ENCODE measurements around the gene KDSR.

- no peak for TF ChIP-seq EZH2 (IDR thresholded peaks at IDR 0.05; ENCODE audit: insufficient read depth, poor library complexity, severe bottlenecking)
- TF ChIP-seq EZH2phosphoT487 (IDR thresholded peaks at IDR 0.05; ENCODE audit: insufficient read depth, low read depth), result no peak
Measured at GRCh38 chr18:63282793-63283192, 84.2 kb downstream of the KDSR start.
